ENCODE data around the gene SYTL4.
"Not testable (repeated sequence)": the region's sequence is repeated elsewhere in the genome, so short reads cannot be mapped to it uniquely, and the experiment has no call there.

SYTL4 gene

DNA sequence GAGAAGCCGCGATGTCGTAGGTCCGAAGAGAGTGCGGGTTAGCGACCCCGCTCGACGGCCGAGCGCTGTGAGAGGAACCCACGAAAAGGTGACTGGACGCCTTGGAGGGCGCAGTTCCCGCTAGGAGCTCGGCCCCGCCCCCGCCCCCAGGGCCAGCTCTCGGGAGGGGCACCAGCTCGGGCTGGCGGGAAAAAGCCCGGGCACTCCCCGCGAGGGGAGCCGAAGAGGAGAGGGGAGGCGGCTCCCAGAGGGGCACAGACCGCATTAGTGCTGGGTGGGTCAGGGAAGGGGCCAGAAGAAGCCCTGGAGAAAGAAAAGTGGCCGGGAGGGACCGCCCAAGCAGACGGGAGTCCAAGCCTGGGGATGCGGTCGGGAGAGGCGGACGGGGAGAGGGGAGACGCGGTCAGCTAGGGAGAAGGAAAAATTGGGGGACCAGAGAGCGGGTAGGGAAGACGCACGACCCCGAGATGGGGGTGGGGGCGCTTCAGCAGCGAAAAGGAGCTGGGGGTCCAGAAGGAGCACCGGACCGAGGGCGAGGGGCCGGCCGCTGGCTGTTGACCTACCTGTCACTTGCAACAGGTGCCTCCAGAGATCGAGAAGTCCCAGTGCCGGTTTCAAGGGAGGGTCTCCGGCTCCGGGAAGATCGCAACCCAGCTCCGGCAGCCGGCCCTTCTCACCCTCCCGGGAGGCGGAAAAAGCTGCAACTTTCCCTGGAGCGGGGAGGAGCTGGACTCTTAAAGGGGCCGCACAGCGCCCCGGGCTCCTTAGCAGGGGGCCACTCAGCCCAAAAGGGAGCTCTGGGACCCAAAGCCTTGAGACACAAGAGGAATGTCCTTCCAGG is at the start of gene SYTL4:
Gene SYTL4, minus strand, starts transcription at position 681 of the 841 bp plus-strand sequence. CDS start 30,084 bp downstream, outside the sequence.
- DNase-seq (ENCODE audit: low read depth in 2 of 2), result no peak

DNA sequence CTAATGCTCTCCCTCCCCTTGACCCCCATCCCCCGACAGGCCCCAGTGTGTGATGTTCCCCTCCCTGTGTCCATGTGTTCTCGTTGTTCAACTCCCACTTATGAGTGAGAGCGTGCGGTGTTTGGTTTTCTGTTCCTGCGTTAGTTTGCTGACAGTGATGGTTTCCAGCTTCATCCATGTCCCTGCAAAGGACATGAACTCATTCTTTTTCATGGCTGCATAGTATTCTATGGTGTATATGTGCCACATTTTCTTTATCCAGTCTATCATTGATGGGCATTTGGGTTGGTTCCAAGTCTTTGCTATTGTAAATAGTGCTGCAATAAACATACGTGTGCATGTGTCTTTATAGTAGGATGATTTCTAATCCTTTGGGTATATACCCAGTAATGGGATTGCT is 37.5 kb upstream of the SYTL4 start:
- DNase-seq (ENCODE audit: low read depth in 2 of 2), result not testable (repeated sequence)

DNA sequence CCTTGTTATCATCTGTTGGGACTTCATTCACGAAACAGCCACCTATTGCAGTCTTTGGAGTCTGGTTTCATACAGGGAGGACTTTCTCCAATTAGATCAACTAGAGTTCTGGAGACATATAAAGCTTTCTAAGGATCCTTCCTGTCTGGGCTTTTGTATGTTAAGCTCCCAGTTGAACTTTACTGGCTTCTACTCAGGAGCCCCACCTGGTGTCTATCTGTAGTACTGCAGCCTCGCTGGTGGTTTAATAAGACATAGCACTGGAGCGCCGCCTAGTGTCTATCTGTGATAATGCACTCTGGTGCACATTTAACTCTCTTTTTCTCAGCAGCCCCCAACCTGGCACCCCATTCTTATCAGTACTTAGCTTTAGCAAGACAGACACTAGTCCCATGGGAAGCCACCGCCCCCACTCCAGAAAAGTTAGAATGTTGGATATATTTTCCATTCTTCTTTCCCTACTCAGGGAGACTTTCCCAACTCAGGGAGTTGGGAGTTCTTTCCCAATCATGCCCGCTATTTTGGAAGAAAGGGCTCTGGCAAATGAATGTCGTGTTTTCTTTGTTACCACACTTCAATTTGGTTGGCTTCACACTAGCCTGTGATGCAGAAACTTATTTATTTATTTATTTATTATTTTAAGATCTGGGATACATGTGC is 36.9 kb upstream of the SYTL4 start:
- DNase-seq (ENCODE audit: low read depth in 2 of 2), result peak; percentile 64 to 69

DNA sequence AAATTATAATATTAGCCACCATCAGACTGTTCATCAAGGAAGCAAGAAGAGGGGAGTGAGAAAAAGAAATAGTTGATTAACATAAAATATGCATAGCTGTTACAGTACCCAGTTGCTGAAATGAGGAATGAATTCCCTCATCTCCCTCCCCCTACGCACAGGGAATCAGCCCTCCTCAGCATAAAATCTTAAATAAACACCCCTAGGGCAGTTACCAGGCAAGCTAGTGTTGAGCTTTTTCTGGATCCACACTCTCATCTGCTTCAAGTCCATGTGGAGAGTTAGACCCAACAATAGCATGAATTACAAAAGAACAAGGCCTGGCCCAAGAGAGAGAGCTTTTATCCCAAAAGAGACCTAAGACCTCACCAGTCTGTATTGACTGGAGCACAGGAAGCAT is 19.0 kb upstream of the SYTL4 start:
- DNase-seq (ENCODE audit: low read depth in 2 of 2), result no peak

DNA sequence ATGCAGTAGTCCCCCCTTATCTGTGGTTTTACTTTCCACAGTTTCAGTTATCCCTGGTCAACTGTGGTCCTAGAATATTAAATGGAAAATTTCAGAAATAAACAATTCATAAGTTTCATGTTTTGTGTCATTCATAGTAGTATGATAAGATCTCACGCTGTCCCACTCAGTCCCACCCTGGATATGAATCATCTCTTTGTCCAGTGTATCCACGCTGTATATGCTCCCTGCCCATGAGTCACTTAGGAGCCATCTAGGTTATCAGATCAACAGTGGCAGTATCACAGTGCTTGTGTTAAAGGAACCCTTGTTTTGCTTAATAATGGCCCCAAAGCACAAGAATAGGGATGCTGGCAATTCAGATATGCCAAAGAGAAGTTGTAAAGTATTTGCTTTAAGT is 16.2 kb upstream of the SYTL4 start:
- DNase-seq (ENCODE audit: low read depth in 2 of 2), result no peak

DNA sequence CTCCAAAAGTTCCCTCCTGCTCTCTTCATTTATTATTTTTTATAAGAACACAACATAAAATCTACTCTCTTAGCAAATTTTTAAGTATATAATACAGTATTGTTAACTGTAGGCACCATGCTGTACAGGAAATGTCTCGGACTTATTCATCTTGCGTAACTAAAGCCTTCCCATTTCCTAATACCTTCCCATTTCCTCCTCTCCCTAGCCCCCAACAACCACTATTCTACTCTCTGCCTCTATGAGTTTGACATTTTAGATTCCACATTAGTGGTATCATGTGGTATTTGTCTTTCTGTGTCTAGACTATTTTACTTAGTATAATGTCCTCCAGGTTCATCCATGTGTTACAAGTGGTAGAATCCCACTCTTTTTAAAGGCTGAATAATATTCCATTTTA is 15.8 kb upstream of the SYTL4 start:
- no peak for DNase-seq (ENCODE audit: low read depth in 2 of 2)

DNA sequence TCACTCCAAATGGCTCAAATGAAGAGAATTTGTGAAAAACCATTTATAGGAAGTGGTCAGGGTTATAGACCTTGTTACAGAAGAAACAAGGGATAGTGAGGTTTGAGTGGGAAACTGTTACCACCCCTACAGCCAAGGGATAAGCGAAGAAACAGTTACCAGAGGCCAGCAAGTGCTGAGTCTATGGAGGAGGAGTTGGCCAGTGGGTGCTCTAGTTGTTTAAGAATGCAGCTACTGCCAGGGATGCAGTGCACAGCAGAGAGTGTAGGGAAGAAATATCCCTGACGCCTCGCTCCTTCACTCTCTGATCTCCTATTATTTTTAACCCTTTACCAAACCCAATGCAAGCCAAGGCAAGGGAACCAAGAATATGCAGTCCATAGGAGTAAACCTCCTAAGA is 15.2 kb upstream of the SYTL4 start:
- no peak for DNase-seq (ENCODE audit: low read depth in 2 of 2)

DNA sequence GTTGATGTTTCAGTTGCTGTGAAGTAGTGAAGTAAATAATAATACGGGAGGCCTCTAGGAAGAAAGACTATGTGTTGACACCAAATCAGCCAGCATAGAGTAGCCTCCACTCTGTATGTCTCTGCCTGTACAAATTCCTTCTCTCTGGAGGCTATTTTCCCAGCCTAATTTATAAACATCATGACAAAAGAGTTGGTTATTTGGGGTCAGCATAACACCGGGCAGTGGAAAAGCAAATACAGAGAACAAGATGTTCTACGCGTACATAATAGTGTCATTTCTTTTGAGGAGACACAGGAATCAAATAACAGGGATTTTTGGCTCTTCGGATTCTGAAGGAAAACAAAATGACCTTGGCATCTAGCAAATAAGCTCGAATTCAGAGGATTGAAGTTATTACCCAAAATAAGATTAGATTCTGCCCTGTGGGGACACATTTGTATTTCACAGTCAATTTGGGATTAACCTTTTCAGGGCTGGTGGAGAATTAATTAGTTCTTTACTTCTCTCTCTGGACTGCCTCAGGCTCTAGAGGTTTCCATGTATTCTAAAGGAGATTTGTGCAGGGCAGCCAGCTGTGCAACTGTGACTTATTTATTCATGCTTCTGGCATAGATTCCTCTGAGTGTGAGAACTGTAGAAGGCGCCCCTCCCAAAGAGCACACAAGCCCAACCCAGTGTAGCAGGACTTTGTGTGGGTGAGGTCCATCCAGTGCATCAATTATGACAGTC is 14.1 kb upstream of the SYTL4 start:
- no peak for DNase-seq (ENCODE audit: low read depth in 2 of 2)

DNA sequence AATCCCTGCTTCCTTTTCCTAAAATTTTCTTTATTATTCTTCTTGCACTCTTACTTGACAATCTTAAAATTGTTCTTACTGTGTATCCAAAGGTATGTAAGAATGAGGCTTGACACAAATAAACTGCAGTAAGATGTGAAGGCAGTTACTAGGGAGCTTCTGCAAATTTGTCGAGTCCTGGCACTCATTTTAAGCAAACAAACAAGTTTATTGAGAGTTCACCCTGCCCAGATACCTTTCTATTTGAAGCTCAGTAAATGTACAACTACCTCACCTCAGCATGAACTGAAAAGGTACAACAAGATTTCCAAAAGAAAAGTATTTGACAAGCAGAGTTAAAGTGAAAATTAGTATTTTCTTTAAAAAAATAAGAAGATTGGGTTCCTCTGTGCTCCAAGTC is 13.3 kb upstream of the SYTL4 start:
- DNase-seq (ENCODE audit: low read depth in 2 of 2), result no peak

DNA sequence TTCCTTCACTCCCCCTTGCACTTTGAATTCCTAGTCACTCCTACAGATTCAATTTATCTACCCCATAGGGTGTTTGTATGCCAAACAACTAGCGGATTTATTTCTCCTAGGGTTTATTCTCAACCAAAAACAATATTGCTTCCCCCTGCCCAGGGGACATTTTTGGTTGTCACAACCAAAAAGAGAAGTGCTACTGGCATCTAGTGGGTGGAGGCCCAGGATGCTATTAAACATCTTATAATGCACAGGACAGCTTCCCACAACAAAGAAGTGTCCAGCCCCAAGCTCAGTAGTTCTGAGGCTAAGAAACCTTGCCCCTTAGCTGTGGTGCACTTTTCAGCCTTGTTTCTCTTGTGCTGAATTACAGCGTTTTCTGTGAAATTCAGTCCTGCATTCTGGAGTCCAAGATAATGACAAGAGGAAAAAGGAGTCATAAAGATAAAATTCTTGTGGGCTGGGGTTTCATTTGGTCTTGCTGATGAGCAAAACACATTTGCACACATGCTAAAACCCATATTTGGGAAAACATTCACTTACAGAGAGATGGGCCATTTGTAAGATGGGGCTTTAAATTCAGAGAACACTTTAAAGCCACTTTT is 11.2 kb upstream of the SYTL4 start:
- DNase-seq (ENCODE audit: low read depth in 2 of 2), result no peak

DNA sequence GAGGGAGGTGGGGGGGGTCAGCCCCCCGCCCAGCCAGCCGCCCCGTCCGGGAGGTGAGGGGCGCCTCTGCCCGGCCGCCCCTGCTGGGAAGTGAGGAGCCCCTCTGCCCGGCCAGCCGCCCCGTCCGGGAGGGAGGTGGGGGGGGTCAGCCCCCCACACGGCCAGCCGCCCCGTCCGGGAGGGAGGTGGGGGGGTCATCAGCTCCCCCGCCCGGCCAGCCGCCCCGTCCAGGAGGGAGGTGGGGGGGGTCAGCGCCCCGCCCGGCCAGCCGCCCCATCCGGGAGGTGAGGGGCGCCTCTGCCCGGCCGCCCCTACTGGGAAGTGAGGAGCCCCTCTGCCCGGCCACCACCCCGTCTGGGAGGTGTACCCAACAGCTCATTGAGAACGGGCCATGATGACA is 7.9 kb downstream of the SYTL4 start:
- not testable (repeated sequence) for DNase-seq (ENCODE audit: low read depth in 2 of 2)

DNA sequence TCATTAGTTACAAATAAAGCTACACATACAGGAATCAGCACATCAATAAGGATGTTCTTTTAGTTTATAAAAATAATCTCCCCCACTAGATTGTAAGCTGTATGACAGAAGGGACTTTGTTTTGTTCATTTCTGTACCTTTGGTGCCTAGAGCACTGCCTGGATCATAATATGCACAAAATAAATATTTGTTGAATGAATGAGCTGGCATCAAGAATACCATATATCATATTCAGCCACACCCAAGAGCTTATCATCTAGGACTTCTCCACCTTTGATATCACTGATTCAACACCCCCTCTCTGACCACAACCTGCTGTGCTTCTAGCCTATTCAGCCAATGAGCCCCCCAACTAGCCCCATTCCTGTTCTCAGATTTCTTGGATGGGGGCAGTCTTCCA is 10.6 kb downstream of the SYTL4 start:
- no peak for DNase-seq (ENCODE audit: low read depth in 2 of 2)

DNA sequence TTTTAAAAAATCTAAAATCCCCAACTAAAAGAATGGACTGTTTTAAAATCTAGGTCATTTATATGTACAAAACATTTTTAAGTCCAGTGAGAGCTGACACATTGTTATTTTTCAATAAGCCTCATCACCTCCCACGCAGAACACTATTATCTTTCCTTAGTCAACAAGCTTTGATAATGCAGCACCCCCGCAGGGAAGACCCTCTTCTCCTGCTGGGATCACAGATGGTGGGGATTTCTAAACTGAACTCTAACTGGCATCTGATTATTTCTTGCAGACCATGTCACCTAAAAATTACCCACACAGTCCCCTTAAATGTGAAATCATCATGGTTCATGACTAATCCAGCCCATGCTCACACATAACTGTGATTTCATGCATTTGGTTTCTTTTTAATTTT is 11.6 kb downstream of the SYTL4 start:
- DNase-seq (ENCODE audit: low read depth in 2 of 2), result no peak

DNA sequence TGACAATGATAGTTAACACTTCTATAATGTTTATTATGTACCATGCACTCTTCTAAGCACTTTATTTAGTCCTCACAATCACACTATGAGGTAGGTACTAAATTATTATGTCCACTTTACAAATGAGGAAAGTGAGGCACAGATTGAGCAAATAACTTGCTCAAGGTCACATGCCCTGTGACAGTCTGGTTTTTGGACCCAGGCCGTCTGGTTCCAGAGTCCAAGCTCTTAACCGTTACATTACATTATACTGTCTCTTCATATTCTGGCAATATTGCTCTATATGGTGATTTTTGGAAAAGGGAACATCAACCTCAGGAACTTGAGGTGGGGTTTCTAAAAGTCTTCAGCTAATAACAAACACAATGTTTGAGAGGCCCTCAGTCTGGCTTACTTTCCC is 12.8 kb downstream of the SYTL4 start:
- no peak for DNase-seq (ENCODE audit: low read depth in 2 of 2)

DNA sequence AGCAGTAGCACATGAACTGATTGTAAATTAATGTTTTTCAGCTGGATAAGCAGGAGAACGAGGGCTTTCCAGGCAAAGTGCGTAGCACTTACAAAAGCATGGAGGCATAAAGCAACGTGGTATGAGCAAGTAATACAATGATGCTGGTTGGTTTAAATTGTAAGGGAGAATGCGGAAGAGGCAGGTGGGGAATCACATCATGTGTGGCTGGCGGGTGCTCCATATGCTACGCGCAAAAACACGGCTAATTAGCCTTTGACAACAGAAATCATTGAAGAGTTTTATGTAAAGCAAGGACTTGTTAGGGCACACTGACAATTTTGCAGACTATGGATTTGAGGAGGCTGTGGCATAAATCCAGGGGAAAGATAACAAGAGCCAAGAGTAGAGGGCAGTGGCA is 14.6 kb downstream of the SYTL4 start:
- DNase-seq (ENCODE audit: low read depth in 2 of 2), result no peak

DNA sequence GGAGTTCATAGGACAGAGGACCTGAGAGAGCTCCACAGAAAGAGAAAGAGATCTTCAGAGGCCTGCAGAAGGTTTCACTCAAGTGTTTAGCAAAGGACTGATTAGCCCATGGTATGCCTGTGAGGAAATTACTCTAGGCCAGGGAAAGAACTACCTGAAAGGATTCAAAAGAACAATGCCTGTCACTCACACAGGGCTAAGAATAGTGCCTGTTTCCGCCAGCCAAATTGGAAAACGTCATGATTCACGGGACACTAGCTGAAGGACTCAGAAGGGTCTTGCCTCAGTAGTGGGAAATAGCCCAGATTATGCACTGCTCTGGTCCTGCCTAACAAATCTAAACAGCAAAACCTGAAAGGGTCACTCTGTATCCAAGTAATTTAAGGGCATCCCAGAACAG is 21.1 kb downstream of the SYTL4 start:
- DNase-seq (ENCODE audit: low read depth in 2 of 2), result no peak

DNA sequence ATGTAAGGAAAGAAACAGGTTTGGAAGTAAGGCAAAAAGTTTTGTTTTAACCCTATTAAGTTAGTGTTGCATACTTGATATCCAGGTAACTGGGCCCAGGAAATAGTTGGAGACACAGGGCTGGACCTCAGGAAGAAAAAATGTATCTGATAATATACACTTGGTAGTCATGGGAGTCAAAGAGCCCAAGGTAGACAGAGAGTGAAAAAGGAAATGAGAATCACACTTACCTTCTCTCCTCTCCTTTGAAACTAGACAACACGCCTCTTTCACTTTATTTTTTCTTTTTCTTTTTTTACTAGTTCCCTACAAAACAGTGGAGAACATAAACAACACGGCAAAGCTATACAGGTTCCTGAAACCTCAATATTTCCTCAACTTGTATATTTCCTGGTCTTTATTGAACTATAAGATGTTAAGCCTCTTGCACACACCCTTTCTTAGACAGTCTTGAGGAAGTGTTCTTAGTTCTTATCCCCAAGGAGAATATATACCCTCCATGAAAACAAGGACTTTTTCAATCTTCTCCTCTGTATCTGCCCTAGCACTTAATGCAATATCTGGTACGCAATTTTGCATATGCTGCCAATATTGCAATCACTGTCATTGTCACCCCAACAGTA is 27.2 kb downstream of the SYTL4 start:
- DNase-seq (ENCODE audit: low read depth in 2 of 2), result no peak

DNA sequence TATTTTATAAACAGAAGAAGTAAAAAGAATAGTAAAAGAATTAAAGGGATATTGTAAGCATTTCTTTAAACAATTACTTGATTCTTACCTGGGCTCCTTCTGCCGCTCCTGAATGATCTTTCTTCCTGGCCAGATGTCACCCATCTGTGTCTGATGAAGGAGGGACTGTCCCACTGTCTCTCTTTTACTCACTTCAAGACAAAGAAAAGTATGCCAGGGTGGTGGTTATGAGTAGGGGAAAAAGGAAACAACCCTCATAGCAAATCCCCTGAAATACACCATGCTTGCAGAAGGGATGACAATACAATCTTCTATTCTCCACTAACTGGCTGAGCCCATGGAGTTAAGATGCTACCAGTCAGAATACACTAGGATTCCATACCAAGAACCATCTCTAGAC is 31.1 kb downstream of the SYTL4 start:
- DNase-seq (ENCODE audit: low read depth in 2 of 2), result no peak

DNA sequence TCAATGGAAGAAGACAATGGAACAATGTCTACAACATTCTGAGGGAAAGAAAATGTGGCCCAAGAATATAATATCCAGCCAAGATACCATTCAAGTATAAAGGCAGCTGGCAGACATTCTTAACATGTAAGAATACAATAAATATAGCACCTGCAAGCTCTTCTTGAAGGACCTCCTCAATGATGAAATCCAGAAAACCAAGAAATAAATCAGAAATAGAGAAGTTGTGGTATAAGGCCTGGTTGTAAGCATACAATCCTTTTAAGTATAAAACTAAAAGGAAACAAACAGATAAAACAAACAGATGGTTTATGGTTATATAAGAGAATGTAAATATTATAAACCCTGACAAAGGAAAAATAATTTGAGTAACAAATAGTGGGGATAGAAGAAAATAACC is 33.4 kb downstream of the SYTL4 start:
- DNase-seq (ENCODE audit: low read depth in 2 of 2), result no peak

DNA sequence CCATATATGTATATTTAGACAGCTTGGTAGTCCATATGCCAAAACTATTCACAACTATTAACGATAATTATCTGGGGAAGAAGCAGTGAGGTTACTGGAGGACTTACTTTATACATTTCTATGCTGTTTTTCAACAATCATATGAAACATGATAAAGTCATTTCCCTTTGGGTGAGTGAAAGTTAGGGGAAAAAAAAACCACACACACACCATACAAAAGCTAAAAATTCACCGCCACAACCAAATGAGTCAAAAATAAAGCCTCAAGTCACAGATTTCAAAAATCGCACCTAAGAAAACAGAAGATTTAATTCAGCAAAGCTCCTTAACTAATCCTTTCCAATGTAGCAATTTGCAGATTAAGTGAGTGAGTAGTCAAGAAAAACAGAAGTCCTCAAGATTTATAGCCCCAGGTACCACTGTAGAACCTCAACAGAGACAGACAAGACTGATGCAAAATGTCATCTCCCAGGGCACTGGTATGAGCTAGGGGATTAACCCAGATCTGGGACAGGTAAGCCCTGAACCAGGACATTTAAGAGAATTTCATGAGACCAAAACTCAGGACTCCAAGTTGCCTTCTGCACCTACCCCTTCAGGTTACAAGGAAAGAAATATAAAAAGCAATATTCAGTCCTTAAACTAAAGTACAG is 35.1 kb downstream of the SYTL4 start:
- DNase-seq (ENCODE audit: low read depth in 2 of 2), result no peak

DNA sequence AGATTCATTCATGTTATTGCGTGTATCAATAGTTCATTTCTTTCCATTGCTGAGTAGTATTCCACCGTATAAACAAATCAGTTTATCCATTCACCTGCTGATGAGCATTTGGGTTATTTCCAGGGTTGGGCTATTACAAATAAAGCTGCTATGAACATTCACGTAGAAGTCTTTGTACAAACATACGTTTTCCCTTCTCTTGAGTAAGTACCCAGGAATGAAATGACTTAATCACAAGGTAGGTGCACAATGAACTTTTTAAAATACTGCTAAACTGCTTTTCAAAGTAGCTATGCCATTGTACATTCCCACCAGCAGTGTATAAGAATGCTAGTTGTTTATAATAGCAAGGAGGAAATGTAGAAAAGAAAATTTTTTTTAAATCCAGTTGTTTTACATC is 35.9 kb downstream of the SYTL4 start:
- DNase-seq (ENCODE audit: low read depth in 2 of 2), result no peak
